Gastrocnemius medialis (tissue), 4 donors: ENCODE measurements around the gene FANCB.

Experiments
- POLR2A ChIP-seq, 2 donors: fragments of 450-650 bp; IDR thresholded peaks; one replicate each; pipeline ENCODE4 v1.6.1; 2017; ENCODE audit warnings: antibody characterized with exemption in 2 of 2, mild to moderate bottlenecking in 2 of 2, moderate library complexity in 2 of 2
- TF ChIP-seq, protein P1 (sequence below), 5 experiments: fragments of 450-650 bp in 3 of 5; fragments of 200-600 bp in 2 of 5; sonication (generic) in 2 of 5; IDR thresholded peaks in 4 of 5; conservative IDR thresholded peaks in 1 of 5; 1 replicate in 4 of 5; 2 replicates in 1 of 5; pipeline ENCODE4 v1.5.1; 2016 to 2019; ENCODE audit warnings: antibody characterized with exemption in 5 of 5, mild to moderate bottlenecking in 3 of 5, moderate library complexity in 3 of 5

DNA sequence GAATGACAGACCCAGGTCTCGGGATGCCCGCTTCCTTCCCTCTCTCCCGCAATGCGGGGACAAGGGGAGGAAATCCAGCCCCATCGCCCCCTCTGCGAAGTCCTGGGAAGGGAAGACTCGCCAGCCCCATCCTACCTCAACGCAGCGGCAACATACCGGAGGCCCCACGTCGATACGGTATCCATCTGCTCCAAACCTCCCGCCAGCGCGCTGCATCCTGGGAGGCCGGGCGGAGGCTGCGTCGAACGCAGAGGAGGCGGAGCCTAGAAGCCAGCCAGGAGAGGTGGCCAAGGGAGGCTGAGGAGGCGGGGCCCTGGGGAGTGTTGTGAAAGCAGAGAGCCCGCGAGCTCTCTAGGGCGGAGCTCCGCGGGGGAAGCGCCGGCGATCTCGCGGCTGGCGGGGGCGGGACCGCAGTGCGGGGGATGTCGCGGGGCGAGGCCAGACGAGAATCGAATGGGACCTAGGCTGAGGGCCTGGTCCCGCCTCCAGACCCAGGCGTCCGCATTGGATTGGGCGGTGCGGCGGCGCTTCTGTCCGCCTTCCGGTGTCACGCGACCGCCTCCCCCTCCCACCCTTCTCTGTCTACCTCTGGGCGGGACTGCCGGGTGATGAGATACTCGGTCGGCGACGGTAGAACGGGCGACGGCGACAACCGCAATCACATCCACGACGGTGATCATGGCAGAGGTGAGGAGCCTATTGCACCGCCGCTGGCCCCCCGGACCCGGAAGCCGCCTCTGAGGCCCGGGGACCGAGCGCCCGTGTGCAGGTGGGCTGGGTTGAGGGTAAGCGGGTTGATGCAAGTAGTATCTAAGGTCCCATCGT, at the start of gene FANCB, which contains the start of gene MOSPD2:
- TF ChIP-seq POLR2A (IDR thresholded peaks at IDR 0.05) = peak; percentile 13 to 33
- TF ChIP-seq, protein P1, sequence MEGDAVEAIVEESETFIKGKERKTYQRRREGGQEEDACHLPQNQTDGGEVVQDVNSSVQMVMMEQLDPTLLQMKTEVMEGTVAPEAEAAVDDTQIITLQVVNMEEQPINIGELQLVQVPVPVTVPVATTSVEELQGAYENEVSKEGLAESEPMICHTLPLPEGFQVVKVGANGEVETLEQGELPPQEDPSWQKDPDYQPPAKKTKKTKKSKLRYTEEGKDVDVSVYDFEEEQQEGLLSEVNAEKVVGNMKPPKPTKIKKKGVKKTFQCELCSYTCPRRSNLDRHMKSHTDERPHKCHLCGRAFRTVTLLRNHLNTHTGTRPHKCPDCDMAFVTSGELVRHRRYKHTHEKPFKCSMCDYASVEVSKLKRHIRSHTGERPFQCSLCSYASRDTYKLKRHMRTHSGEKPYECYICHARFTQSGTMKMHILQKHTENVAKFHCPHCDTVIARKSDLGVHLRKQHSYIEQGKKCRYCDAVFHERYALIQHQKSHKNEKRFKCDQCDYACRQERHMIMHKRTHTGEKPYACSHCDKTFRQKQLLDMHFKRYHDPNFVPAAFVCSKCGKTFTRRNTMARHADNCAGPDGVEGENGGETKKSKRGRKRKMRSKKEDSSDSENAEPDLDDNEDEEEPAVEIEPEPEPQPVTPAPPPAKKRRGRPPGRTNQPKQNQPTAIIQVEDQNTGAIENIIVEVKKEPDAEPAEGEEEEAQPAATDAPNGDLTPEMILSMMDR (IDR thresholded peaks at IDR 0.05 in 4 of 5, conservative IDR thresholded peaks at IDR 0.05 in 1 of 5) = no peak
